Epithelial cell of proximal tubule (primary cell): ENCODE data around the gene TRIM15. TPM values are rescaled to one million over a fixed set of nuclear protein-coding genes. Genes with fewer than 3 reads are reported as not detected.
A peak's percentile ranks its signal among the peaks of the same experiment; 100 is the strongest.

Experiments
- DNase-seq: peaks from one replicate; pipeline ENCODE4 v3.0.0-alpha.2; 2011; ENCODE audit warnings: low read depth
- H3K4me3 ChIP-seq: 2 replicates; pipeline ENCODE4 v1.5.1; 2011; ENCODE audit warnings: low read depth, mild to moderate bottlenecking, low read length
- CTCF ChIP-seq: conservative IDR thresholded peaks from 2 replicates; pipeline ENCODE4 v1.5.1; 2012; ENCODE audit warnings: low read depth, mild to moderate bottlenecking, low read length
- total RNA-seq: library from RNA; depleted of rRNA; stranded (reverse); fragments of >200 nt; gene quantifications from 2 replicates; pipeline ENCODE4 v1.2.3, GENCODE V29; 2015

TRIM15 gene
- total RNA-seq, 1 donor from 2014 or later, result not detected

GRCh38 chr6:30147096-30147495, 16.2 kb upstream of the TRIM15 start:
- H3K4me3 ChIP-seq, result no peak overlapping the region
- DNase-seq, result no peak
- TF ChIP-seq CTCF, result no peak

GRCh38 chr6:30149234-30149633, 14.1 kb upstream of the TRIM15 start:
- no peak for TF ChIP-seq CTCF

GRCh38 chr6:30149858-30150550, 13.3 kb upstream of the TRIM15 start:
- TF ChIP-seq CTCF, result no peak
- no peak for DNase-seq
- no peak overlapping the region for H3K4me3 ChIP-seq

More at GRCh38 chr6:30149234-30149633, 14.1 kb upstream of the TRIM15 start:
- no peak overlapping the region for H3K4me3 ChIP-seq
- DNase-seq, result no peak

- no peak overlapping the region for H3K4me3 ChIP-seq
- peak; percentile 48 for DNase-seq
- TF ChIP-seq CTCF, result no peak
These were observed 12.5 kb upstream of the TRIM15 start for GRCh38 chr6:30150671-30151395.

GRCh38 chr6:30151580-30151979, 11.8 kb upstream of the TRIM15 start:
- no peak overlapping the region for H3K4me3 ChIP-seq

GRCh38 chr6:30152016-30152673, 11.2 kb upstream of the TRIM15 start:
- H3K4me3 ChIP-seq, result no peak overlapping the region
- DNase-seq, result no peak
- TF ChIP-seq CTCF, result no peak

More at GRCh38 chr6:30151580-30151979, 11.8 kb upstream of the TRIM15 start:
- TF ChIP-seq CTCF, result no peak
- DNase-seq, result no peak
